Neural cell (in vitro differentiated cells): ENCODE measurements around the gene TNPO2. TPM values are rescaled to one million over a fixed set of nuclear protein-coding genes. Genes with fewer than 3 reads are reported as not detected.

Source experiments
- H2AFZ ChIP-seq: fragments of 200-600, 300-800 bp; sonication (generic), shearing (Covaris generic); 2 replicates; pipeline ENCODE4 v1.6.0; 2014; ENCODE audit warnings: low read depth, mild to moderate bottlenecking, antibody characterized with exemption, low read length, moderate library complexity
- H3F3A ChIP-seq: fragments of 200-600 bp; shearing (Covaris generic); 2 replicates; pipeline ENCODE4 v1.6.1; 2016; ENCODE audit warnings: mild to moderate bottlenecking, moderate library complexity, mixed read lengths, antibody characterized with exemption, low read length; ENCODE audit not compliant: insufficient read depth, poor library complexity, severe bottlenecking
- H3K27ac ChIP-seq: fragments of 200-600, 300-800 bp; sonication (generic), shearing (Covaris generic); 2 replicates; pipeline ENCODE4 v1.5.1; 2014; ENCODE audit warnings: mild to moderate bottlenecking, low read length, moderate library complexity
- H3K27me3 ChIP-seq: fragments of 300-800, 200-600 bp; sonication (generic), shearing (Covaris generic); 2 replicates; pipeline ENCODE4 v1.6.0; 2014; ENCODE audit warnings: mild to moderate bottlenecking, low read depth, low read length, moderate library complexity; ENCODE audit not compliant: insufficient read depth
- H3K36me3 ChIP-seq: fragments of 300-800, 200-600 bp; sonication (generic), shearing (Covaris generic); 2 replicates; pipeline ENCODE4 v1.5.1; 2014; ENCODE audit warnings: mild to moderate bottlenecking, antibody characterized with exemption, low read length, moderate library complexity; ENCODE audit not compliant: insufficient read depth
- H3K4me2 ChIP-seq: fragments of 300-800, 200-600 bp; sonication (generic), shearing (Covaris generic); 2 replicates; pipeline ENCODE4 v1.6.0; 2014; ENCODE audit warnings: mild to moderate bottlenecking, low read length
- H3K4me3 ChIP-seq: fragments of 300-800, 200-600 bp; sonication (generic), shearing (Covaris generic); 2 replicates; pipeline ENCODE4 v1.5.1; 2014; ENCODE audit warnings: mild to moderate bottlenecking, low read length, moderate library complexity
- H3K79me2 ChIP-seq: fragments of 200-600 bp; shearing (Covaris generic); replicated peaks from 2 replicates; pipeline ENCODE4 v1.6.0; 2014; ENCODE audit warnings: mild to moderate bottlenecking, low read length, moderate library complexity; ENCODE audit not compliant: insufficient read depth
- H3K9ac ChIP-seq: fragments of 300-800, 200-600 bp; sonication (generic), shearing (Covaris generic); 2 replicates; pipeline ENCODE4 v1.6.1; 2016; ENCODE audit warnings: mild to moderate bottlenecking, low read length, mixed read lengths
- H3K9me2 ChIP-seq: fragments of 200-600 bp; shearing (Covaris generic); 2 replicates; pipeline ENCODE4 v1.6.1; 2016; ENCODE audit warnings: mild to moderate bottlenecking, low read length, mixed read lengths; ENCODE audit not compliant: insufficient read depth
- H3K9me3 ChIP-seq: fragments of 200-600, 300-800 bp; sonication (generic), shearing (Covaris generic); 2 replicates; pipeline ENCODE4 v1.6.1; 2016; ENCODE audit warnings: mild to moderate bottlenecking, mixed run types, low read length, moderate library complexity, mixed read lengths
- H4K20me1 ChIP-seq: fragments of 200-600 bp; shearing (Covaris generic); 2 replicates; pipeline ENCODE4 v1.6.1; 2016; ENCODE audit warnings: mild to moderate bottlenecking, mixed run types; ENCODE audit not compliant: insufficient read depth
- EP300 ChIP-seq: fragments of 450-650 bp; conservative IDR thresholded peaks from 2 replicates; pipeline ENCODE4 v1.6.1; 2014; ENCODE audit warnings: antibody characterized with exemption, mild to moderate bottlenecking, moderate library complexity; ENCODE audit not compliant: poor library complexity, severe bottlenecking
- EZH2 ChIP-seq: fragments of 200-600, 300-800 bp; shearing (Covaris generic), sonication (generic); IDR thresholded peaks from 2 replicates; pipeline ENCODE4 v1.6.1; 2014; ENCODE audit warnings: antibody characterized with exemption, low read length, borderline replicate concordance, mild to moderate bottlenecking; ENCODE audit not compliant: insufficient read depth, poor library complexity, severe bottlenecking
- MXI1 ChIP-seq: fragments of 450-650 bp; conservative IDR thresholded peaks from 2 replicates; pipeline ENCODE4 v1.6.1; 2014; ENCODE audit warnings: antibody characterized with exemption, mild to moderate bottlenecking; ENCODE audit not compliant: poor library complexity, severe bottlenecking
- POLR2AphosphoS5 ChIP-seq: IDR thresholded peaks from 2 replicates; pipeline ENCODE4 v1.6.1; 2012
- RAD21 ChIP-seq: fragments of 450-650 bp; conservative IDR thresholded peaks from 2 replicates; pipeline ENCODE4 v1.6.1; 2014; ENCODE audit warnings: antibody characterized with exemption, mild to moderate bottlenecking, moderate library complexity
- SMC3 ChIP-seq: fragments of 450-650 bp; conservative IDR thresholded peaks from 2 replicates; pipeline ENCODE4 v1.6.1; 2014; ENCODE audit warnings: antibody characterized with exemption, mild to moderate bottlenecking, moderate library complexity; ENCODE audit not compliant: poor library complexity
- TAF1 ChIP-seq: IDR thresholded peaks from 2 replicates; pipeline ENCODE4 v1.6.1; 2012; ENCODE audit warnings: low read depth
- polyA plus RNA-seq: library from polyadenylated mRNA; depleted of rRNA; stranded (reverse); fragments of >200 nt; gene quantifications from 2 replicates; pipeline ENCODE4 v1.2.3, GENCODE V29; 2014
- TF ChIP-seq, protein P1 (sequence below): IDR thresholded peaks from 2 replicates; pipeline ENCODE4 v1.6.1; 2012; ENCODE audit warnings: borderline replicate concordance
- TF ChIP-seq, protein P2 (sequence below): fragments of 450-650 bp; IDR thresholded peaks from 2 replicates; pipeline ENCODE4 v1.5.1; 2014; ENCODE audit warnings: antibody characterized with exemption, mild to moderate bottlenecking, moderate library complexity; ENCODE audit not compliant: poor library complexity, severe bottlenecking

TNPO2 gene
- polyA plus RNA-seq, 1 donor from 2014 or later: 98.6 TPM

- Histone ChIP-seq H3K27ac (no peak overlapping the region), H3F3A (no peaks in the 10 kb centered on the region), H3K27me3 (no peaks in the 10 kb centered on the region), H3K9me2 (no peaks in the 10 kb centered on the region), H3K79me2 (peaks cover 29% of the 10 kb centered on the region), H3K9ac (peak overlapping the region; percentile 87), H3K4me3 (peak overlapping the region; percentile 87), H3K36me3 (no peaks in the 10 kb centered on the region), H3K4me2 (peak overlapping the region; percentile 94), H4K20me1 (no peaks in the 10 kb centered on the region), H3K9me3 (no peaks in the 10 kb centered on the region), H2AFZ (no peak overlapping the region)
- TF ChIP-seq EZH2 (no peak), SMC3 (no peak), RAD21 (no peak), POLR2AphosphoS5 (no peak), MXI1 (no peak)
Observed at GRCh38 chr19:12667731-12668302, 55.9 kb downstream of the TNPO2 start.

- Histone ChIP-seq H2AFZ (peak within 1 kb of the TSS; percentile 75), H3K36me3 (no peaks in the 10 kb centered on the region), H3K4me2 (peak within 1 kb of the TSS; percentile 78), H3K4me3 (peak within 1 kb of the TSS; percentile 87), H3K79me2 (peaks cover 29% of the 10 kb centered on the region), H3K27ac (peak within 1 kb of the TSS; percentile 45), H3K9me3 (no peaks in the 10 kb centered on the region), H4K20me1 (no peaks in the 10 kb centered on the region), H3F3A (no peaks in the 10 kb centered on the region), H3K27me3 (no peaks in the 10 kb centered on the region), H3K9me2 (no peaks in the 10 kb centered on the region), H3K9ac (peak within 1 kb of the TSS; percentile 81)
- TF ChIP-seq SMC3: peak; percentile 59
- TF ChIP-seq RAD21: peak; percentile 38
- TF ChIP-seq EZH2: no peak
- no peak for TF ChIP-seq EP300
- TF ChIP-seq, protein P1, sequence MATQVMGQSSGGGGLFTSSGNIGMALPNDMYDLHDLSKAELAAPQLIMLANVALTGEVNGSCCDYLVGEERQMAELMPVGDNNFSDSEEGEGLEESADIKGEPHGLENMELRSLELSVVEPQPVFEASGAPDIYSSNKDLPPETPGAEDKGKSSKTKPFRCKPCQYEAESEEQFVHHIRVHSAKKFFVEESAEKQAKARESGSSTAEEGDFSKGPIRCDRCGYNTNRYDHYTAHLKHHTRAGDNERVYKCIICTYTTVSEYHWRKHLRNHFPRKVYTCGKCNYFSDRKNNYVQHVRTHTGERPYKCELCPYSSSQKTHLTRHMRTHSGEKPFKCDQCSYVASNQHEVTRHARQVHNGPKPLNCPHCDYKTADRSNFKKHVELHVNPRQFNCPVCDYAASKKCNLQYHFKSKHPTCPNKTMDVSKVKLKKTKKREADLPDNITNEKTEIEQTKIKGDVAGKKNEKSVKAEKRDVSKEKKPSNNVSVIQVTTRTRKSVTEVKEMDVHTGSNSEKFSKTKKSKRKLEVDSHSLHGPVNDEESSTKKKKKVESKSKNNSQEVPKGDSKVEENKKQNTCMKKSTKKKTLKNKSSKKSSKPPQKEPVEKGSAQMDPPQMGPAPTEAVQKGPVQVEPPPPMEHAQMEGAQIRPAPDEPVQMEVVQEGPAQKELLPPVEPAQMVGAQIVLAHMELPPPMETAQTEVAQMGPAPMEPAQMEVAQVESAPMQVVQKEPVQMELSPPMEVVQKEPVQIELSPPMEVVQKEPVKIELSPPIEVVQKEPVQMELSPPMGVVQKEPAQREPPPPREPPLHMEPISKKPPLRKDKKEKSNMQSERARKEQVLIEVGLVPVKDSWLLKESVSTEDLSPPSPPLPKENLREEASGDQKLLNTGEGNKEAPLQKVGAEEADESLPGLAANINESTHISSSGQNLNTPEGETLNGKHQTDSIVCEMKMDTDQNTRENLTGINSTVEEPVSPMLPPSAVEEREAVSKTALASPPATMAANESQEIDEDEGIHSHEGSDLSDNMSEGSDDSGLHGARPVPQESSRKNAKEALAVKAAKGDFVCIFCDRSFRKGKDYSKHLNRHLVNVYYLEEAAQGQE: peak; percentile 52
- TF ChIP-seq MXI1: peak; percentile 55
- peak; percentile 52 for TF ChIP-seq POLR2AphosphoS5
- TF ChIP-seq, protein P2, sequence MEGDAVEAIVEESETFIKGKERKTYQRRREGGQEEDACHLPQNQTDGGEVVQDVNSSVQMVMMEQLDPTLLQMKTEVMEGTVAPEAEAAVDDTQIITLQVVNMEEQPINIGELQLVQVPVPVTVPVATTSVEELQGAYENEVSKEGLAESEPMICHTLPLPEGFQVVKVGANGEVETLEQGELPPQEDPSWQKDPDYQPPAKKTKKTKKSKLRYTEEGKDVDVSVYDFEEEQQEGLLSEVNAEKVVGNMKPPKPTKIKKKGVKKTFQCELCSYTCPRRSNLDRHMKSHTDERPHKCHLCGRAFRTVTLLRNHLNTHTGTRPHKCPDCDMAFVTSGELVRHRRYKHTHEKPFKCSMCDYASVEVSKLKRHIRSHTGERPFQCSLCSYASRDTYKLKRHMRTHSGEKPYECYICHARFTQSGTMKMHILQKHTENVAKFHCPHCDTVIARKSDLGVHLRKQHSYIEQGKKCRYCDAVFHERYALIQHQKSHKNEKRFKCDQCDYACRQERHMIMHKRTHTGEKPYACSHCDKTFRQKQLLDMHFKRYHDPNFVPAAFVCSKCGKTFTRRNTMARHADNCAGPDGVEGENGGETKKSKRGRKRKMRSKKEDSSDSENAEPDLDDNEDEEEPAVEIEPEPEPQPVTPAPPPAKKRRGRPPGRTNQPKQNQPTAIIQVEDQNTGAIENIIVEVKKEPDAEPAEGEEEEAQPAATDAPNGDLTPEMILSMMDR: no peak
- no peak for TF ChIP-seq TAF1
Observed at GRCh38 chr19:12666265-12667048, 57.3 kb downstream of the TNPO2 start, which contains the start of the genes MAN2B1 and WDR83. Gene MAN2B1 (minus strand): TSS chr19:12666742. CDS start chr19:12666701, 41 bp downstream. Gene WDR83 (plus strand): TSS chr19:12666807. CDS start chr19:12669791, 2,984 bp downstream.
